ENCODE data around the gene DENND4B. TPM values are rescaled to one million over a fixed set of nuclear protein-coding genes. Genes with fewer than 3 reads are reported as not detected.

Gene DENND4B
- polyA plus RNA-seq, 1 of the 3 experiments (the other 2 are of a cell fraction) = 29.6 TPM

DNA sequence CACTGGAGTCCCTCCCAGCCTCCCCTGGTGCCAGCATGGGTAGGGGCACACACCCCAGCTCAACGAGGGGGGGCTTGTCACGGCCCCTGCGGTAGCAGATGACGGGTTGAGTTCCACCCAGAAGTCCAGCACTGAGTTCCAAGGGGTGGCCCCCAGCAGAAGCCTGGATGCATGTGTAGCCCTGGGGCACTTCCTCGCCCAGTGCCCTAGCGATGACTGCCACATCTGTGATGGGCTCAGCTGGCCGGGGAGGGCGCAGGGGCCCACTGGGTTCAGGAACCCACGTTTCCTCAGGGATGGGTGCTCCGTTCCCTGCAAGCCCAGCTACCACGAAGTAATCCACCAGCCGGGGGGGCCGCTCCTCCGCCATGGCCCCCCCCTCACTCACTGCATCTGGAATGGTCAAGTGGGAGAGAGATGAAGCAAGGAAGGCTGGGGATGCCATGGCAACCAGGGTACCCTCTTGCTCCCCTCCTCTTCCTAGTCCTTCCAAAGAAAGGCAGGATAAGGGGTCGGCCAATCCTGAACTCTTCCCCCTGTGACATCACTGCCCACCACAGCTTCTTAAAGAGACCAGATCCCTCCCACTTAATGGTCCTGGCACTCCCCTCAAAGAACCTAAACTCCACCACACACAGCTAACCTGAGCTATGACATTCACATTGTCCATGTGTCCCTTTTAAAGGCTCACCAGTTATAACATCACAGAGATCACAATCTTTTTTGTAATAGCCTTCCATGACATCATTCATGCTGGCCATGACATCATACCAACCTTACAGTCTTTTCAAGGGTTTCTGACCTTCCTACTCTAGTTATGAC, 2.3 kb downstream of the DENND4B start:
- Histone ChIP-seq H3K27ac (ENCODE audit: low read depth in 2 of 2, low read length in 1 of 2) (no peak overlapping the region; a peak in 1 of 4 replicates), H3K9me3 (no peaks in the 10 kb centered on the region), H3K9me2 (no peaks in the 10 kb centered on the region), H3K4me1 (ENCODE audit: control insufficient read depth in 1 of 2, insufficient read depth in 2 of 2, low read depth in 1 of 2, low read length in 1 of 2) (peaks cover 3 to 17% of the 10 kb centered on the region in 2 experiments; a peak in 2 of 4 replicates), H3K36me3 (replicated peaks in 1 of 2; ENCODE audit: control insufficient read depth in 1 of 2, insufficient read depth in 2 of 2, low read length in 1 of 2) (peaks cover 7 to 57% of the 10 kb centered on the region in 2 experiments), H3F3A (replicated peaks; ENCODE audit: insufficient read depth) (peaks cover 4% of the 10 kb centered on the region), H3K79me2 (ENCODE audit: insufficient read depth) (peaks cover 30% of the 10 kb centered on the region), H3K27me3 (ENCODE audit: insufficient read depth) (no peaks in the 10 kb centered on the region), H3K4me3 (ENCODE audit: low read depth in 2 of 2, low read length in 1 of 2) (no peak overlapping the region), H3K4me2 (peak overlapping the region; percentile 95), H4K20me1 (ENCODE audit: insufficient read depth) (no peaks in the 10 kb centered on the region), H3K9ac (no peak overlapping the region), H2AFZ (ENCODE audit: low read depth) (no peak overlapping the region)
- 87% methylated on average over 14 of the region's 15 CpGs for WGBS (ENCODE audit: low lambda C conversion rate)
- ChIA-PET POLR2A (interaction anchor here (0.6 to 2.0 kb wide), 4 partner anchors 12 to 46 kb away, joined by 3 to 6 read pairs (median 4); partner anchors contain the start of genes GATAD2B and RPS27), CTCF (interaction anchor here (0.7 to 5.1 kb wide), 7 partner anchors 15 to 147 kb away, joined by 3 to 46 read pairs (median 12); partner anchors contain the start of genes CREB3L4, RAB13 and SLC39A1)
- TF ChIP-seq EP300 (IDR thresholded peaks at IDR 0.05; ENCODE audit: borderline replicate concordance in 1 of 2, low read depth in 1 of 2, low read length in 1 of 2) (no peak), NFIC (IDR thresholded peaks at IDR 0.05; ENCODE audit: borderline replicate concordance) (no peak), POLR2AphosphoS5 (IDR thresholded peaks at IDR 0.05; ENCODE audit: low read depth, low read length) (no peak), TAF1 (IDR thresholded peaks at IDR 0.05; ENCODE audit: borderline replicate concordance, low read depth, low read length) (no peak), PBX3 (IDR thresholded peaks at IDR 0.05) (no peak), EZH2phosphoT487 (IDR thresholded peaks at IDR 0.05; ENCODE audit: borderline replicate concordance, low read depth) (no peak), RAD21 (IDR thresholded peaks at IDR 0.05; ENCODE audit: low read length) (no peak), MXI1 (IDR thresholded peaks at IDR 0.05; ENCODE audit: low read depth, low read length) (no peak), TEAD4 (IDR thresholded peaks at IDR 0.05; ENCODE audit: borderline replicate concordance, insufficient read depth) (no peak), USF1 (IDR thresholded peaks at IDR 0.05; ENCODE audit: borderline replicate concordance, low read depth) (no peak), FOXM1 (IDR thresholded peaks at IDR 0.05; ENCODE audit: low read depth) (no peak), GATA2 (CRISPR knock-in tag; IDR thresholded peaks at IDR 0.05) (no peak), RFX5 (IDR thresholded peaks at IDR 0.05; ENCODE audit: low read length) (no peak), SIN3A (IDR thresholded peaks at IDR 0.05; ENCODE audit: borderline replicate concordance, low read depth, low read length) (no peak), ELF1 (IDR thresholded peaks at IDR 0.05) (no peak), SMC3 (IDR thresholded peaks at IDR 0.05; ENCODE audit: low read depth, low read length) (no peak)
- TF ChIP-seq, protein P1, sequence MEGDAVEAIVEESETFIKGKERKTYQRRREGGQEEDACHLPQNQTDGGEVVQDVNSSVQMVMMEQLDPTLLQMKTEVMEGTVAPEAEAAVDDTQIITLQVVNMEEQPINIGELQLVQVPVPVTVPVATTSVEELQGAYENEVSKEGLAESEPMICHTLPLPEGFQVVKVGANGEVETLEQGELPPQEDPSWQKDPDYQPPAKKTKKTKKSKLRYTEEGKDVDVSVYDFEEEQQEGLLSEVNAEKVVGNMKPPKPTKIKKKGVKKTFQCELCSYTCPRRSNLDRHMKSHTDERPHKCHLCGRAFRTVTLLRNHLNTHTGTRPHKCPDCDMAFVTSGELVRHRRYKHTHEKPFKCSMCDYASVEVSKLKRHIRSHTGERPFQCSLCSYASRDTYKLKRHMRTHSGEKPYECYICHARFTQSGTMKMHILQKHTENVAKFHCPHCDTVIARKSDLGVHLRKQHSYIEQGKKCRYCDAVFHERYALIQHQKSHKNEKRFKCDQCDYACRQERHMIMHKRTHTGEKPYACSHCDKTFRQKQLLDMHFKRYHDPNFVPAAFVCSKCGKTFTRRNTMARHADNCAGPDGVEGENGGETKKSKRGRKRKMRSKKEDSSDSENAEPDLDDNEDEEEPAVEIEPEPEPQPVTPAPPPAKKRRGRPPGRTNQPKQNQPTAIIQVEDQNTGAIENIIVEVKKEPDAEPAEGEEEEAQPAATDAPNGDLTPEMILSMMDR (IDR thresholded peaks at IDR 0.05) = no peak
- TF ChIP-seq, protein P2, sequence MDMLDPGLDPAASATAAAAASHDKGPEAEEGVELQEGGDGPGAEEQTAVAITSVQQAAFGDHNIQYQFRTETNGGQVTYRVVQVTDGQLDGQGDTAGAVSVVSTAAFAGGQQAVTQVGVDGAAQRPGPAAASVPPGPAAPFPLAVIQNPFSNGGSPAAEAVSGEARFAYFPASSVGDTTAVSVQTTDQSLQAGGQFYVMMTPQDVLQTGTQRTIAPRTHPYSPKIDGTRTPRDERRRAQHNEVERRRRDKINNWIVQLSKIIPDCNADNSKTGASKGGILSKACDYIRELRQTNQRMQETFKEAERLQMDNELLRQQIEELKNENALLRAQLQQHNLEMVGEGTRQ (IDR thresholded peaks at IDR 0.05; ENCODE audit: borderline replicate concordance, low read depth, low read length) = no peak
- TF ChIP-seq, protein P3, sequence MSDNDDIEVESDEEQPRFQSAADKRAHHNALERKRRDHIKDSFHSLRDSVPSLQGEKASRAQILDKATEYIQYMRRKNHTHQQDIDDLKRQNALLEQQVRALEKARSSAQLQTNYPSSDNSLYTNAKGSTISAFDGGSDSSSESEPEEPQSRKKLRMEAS (IDR thresholded peaks at IDR 0.05; ENCODE audit: low read depth) = no peak
- TF ChIP-seq, protein P4, sequence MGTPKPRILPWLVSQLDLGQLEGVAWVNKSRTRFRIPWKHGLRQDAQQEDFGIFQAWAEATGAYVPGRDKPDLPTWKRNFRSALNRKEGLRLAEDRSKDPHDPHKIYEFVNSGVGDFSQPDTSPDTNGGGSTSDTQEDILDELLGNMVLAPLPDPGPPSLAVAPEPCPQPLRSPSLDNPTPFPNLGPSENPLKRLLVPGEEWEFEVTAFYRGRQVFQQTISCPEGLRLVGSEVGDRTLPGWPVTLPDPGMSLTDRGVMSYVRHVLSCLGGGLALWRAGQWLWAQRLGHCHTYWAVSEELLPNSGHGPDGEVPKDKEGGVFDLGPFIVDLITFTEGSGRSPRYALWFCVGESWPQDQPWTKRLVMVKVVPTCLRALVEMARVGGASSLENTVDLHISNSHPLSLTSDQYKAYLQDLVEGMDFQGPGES (IDR thresholded peaks at IDR 0.05; ENCODE audit: low read depth, low read length) = no peak
- DNase-seq = peak; percentile 56

All from SK-N-SH (cell line).